Fibroblast of the conjunctiva (primary cell): ENCODE measurements around the gene DES.
"Not testable (repeated sequence)": the region's sequence is repeated elsewhere in the genome, so short reads cannot be mapped to it uniquely, and the experiment has no call there.

Experiments
- DNase-seq: peaks from one replicate; pipeline ENCODE4 v3.0.0-alpha.2; 2010; ENCODE audit warnings: low read depth

The DES gene

GRCh38 chr2:219399716-219400478, 18.3 kb upstream of the DES start:
- DNase-seq, result no peak

GRCh38 chr2:219400562-219400961, 17.6 kb upstream of the DES start:
- no peak for DNase-seq

DNA sequence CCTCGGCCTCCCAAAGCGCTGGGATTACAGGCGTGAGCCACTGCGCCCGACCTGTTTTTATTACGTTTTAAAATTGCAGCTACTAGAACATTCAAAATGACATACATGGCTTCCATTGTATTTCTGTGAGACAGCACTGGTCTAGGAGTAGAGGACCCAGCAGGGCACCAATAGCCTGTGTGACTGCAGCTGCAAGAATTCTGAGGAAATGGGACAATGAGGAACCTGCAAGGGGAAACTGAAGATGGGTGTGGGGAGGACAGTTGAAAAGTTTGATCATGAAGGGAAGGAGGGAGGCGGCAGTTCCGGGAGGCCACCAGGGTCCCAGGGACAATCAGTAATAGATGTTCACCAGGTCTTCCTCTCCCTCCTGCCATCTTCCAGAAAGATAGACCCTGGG, 16.6 kb upstream of the DES start:
- no peak for DNase-seq

DNA sequence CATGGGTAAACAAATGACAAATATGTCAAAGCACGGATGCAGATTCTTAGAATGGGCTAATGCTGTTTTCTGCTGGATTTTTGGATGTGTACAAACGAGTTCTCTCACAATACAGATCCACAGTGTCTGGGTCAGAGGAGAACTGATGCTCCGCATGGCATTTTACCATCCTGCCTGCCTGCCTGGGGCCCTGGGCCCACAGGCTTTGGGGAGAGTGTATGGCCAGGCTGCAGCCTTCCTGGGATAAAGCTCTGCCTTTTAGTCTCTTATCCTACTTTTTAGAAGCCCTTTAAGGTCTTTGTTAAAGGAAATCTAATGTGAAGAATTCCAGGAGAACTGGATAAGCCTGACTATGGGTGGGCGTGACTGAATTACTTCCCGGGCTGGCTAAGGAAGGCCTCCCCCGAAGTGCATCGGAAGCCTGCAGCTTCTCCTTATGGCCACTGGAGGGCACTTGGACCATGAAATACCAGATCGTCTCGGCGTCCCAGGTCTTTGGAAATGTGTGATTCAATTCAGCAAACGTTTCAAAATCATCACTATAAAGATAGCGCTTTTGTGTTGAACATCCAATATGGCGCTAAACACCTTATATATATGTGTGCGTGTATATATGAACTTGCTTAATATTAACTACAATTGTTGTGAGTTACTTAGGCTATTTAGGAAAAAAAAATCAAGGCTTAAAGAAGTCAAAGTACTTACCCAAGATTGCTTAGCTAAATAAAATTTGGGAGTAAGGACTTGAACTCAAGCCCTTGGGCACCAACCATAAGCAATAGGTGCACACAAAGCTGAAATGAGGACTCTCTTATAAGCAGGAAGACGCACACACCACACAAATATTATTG, 15.3 kb upstream of the DES start:
- DNase-seq, result peak; percentile 79

DNA sequence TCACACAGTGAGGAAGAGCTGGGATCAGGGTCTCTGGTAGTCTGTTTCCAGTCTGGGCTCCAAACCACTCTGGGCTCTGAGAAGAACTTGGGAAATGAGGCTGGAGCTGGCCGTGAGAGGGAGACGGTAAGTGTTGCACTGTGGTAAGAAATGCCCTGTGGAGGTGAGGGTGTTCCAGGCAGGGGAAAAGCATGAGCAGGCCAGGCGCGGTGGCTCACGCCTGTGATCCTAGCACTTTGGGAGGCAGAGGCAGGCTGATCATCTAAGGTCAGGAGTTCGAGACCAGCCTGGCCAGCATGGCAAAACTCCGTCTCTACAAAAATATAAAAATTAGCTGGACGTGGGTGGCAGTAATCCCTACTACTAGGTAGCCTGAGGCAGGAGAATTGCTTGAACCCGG, 14.3 kb upstream of the DES start:
- no peak for DNase-seq

DNA sequence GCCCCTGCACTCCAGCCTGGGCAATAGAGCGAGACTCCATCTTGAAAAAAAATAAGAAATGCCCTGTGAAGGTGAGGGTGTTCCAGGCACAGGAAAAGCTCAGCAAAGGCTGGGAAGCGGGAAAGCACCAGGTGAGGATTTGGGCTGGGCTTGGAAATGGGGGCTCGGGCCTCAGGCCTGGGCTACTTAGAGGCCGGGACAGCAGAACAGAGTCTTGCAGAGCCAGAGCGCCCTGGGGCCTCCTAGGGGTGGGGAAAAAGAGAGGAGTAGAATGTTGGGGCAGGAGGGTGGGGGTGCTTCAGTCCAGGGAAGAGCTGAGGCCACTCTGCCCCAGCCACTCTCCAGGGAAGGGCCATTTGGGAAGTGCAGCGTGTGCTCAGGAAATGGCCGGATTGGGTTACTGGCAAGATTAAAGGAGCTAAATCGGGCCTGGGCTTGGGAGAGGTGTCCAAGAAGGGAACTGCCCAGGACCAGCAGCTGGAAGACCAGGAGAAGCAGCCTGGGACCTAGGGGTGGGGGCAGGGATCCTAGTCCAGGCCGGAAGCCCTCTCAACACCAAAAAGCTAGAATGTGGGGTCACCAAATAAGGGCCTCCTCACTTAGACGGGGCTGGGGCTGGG, 13.8 kb upstream of the DES start:
- DNase-seq, result no peak

GRCh38 chr2:219404954-219405353, 13.2 kb upstream of the DES start:
- no peak for DNase-seq

DNA sequence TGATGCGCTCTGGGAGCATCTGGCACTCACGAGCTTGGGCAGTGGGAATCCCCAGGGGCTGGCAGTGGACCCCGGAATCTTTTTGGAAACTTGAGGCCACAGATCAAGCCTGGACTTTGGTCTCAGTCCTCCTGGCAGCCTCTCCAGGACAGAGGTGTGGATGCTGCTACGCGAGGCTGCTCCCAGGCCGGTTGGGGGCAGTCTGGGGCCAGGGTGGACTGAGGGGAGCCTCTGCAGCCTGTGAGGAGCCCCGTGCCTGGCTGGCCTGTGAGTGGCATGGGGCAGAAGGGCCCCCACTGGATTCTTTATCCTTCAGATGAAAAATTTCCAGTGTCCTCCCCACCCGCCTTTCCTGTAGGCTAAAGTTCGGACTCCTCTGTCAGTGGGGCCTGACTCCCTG, 12.7 kb upstream of the DES start:
- DNase-seq, result no peak

DNA sequence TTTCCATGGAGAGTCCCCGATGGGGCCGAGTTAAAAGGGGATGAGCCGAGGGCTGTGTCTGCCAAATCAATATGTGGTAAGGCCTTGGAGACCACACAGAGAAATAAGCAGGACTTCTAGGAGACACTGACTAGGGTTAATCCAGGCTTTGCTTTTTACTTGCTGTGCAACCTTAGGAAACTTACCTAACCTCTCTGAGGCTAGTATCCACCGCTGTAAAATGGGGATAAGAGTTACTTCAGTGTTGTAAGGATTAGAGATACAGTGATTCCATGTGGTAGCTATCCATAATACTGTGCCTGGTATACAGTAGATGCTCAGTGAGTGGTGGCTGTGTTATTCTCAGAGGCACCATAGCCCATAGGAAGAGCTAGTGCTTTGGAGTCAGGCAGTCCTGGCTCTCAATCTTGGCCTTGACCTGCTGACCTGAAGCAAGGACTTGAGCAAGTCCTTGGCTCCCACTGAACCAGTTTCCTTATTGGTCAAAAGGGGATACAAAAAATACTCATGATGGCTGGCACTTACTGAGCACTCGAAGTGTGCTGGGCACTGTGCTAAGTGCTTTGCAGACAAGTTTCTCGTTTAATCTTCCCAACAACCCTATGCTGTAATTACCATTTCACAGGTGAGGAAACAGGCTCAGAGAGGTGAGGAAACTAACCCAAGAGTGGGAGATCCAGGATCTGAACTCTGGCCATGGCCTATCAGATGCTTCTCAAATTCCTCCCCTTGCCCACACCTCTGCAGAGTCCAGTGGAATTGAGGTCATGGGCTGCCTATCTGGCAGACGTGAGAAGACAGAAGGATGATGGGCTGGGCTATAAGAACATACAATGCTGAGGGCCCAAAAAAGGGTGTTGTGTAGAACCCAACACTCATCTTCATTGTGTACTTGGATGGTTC, 12.0 kb upstream of the DES start:
- no peak for DNase-seq

DNA sequence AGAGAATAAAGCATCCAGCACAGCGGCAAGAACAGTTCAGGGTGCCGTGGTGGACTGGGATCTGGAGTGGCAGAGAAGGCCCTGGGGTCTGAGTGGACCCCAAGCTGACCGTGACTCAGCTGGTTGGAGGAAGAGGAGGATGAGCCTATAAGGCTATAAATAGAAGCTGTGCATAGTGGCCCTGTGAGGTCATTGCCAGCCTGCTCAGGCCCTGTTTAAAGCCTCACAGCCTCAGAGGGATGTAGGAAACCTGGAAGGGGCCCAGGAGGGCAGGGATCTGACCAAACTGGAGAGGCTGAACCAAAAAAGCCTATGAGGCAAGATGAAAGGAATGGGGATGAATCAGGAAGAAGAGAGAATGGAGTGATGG, 11.3 kb upstream of the DES start:
- DNase-seq, result peak; percentile 81

DNA sequence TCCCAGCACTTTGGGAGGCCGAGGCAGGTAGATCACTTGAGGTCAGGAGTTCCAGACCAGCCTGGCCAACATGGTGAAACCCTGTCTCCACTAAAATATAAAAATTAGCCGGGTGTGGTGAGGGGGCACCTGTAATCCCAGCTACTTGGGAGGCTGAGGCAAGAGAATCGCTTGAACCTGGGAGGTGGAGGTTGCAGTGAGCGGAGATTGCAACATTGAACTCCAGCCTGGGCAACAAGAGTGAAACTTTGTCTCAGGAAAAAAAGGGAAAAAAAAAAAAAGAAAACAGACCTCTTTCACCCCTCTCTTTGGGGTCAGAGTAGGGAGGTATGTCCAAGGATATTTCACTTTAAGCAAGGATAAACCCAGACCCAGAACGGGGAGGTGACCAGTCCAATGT, 10.8 kb upstream of the DES start:
- DNase-seq, result not testable (repeated sequence)

DNA sequence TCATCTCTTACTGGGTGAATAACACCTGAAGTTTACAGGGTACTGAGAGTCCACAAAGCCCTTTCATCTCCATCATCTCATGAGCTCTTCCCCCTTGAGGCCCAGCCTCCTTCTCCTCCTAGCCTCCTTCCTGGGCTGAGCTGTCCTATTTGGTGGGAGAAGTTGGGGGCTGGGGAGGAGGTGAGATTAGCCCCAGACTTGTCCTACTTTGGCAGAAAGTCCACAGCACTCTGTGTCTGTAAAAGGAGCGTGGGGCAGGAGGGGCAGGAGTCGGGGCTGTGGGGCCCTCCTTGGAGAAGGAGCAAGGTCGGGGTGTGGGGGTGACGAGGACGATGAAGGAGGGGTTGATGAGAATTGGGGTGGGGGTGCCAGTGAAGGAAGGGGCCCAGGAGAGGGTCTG, 10.0 kb upstream of the DES start:
- no peak for DNase-seq

DNA sequence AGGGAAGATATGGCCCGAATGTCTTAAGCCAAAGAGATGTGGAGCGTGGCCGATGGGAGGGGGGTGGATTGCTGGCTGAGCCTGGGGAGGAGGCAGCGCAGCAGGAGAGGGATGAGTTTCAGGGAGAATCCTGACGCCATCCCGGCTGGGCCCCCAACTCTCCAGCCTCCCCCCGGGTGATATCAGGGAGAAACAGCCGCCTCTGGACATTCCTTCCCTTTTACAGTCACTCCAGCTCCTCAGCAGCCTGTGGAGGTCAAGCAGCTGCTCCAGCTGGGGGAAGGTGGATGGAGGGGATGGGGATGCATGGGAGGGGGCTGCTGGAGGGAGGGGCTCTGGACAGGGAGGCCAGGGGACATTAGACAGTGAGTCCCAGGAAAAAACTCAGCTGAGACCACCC, 9.5 kb upstream of the DES start:
- no peak for DNase-seq

- DNase-seq, result no peak
These were observed 8.6 kb upstream of the DES start for GRCh38 chr2:219409619-219410018.

DNA sequence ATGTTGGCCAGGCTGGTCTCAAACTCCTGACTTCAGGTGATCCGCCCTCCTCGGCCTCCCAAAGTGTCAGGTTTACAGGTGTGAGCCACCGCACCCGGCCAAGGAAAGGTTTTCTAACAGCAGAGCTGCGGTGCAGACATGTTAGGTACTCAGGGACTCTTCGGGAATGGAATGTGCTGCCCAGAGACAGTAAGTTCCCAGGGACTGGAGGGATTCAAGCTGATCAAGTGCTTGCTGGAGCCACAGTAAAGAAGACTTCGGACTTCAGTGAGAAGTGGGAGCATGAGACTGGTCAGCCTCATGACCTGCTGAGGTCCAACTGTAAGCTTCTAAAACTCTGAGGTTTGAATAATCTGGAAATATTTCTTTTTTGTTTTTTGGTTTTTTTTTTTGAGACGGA, 7.8 kb upstream of the DES start:
- DNase-seq, result no peak

DNA sequence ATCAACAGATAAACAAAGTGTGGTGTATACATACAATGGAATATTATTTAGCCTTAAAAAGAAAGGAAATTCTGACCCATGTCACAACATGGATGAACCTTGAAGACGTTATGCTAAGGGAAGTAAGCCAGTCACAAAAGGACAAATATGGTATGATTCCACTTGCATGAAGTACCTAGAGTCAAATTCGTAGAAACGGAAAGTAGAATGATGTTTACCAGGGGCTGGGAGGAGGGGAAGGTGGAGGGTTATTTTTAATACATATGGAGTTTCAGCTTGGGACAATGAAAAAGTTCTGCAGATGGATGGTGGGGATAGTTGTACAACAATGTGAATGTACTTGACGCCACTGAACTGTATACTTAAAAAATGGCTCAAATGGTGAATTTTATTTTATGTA, 3.3 kb upstream of the DES start:
- DNase-seq, result no peak

GRCh38 chr2:219415580-219416234, 2.5 kb upstream of the DES start:
- no peak for DNase-seq

- DNase-seq, result no peak
These were observed 2.0 kb upstream of the DES start for GRCh38 chr2:219416235-219416602.

DNA sequence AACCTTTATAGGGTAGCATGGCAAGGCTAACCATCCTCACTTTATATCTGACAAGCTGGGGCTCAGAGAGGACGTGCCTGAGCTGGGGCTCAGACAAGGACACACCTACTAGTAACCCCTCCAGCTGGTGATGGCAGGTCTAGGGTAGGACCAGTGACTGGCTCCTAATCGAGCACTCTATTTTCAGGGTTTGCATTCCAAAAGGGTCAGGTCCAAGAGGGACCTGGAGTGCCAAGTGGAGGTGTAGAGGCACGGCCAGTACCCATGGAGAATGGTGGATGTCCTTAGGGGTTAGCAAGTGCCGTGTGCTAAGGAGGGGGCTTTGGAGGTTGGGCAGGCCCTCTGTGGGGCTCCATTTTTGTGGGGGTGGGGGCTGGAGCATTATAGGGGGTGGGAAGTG, 1.2 kb upstream of the DES start:
- no peak for DNase-seq

GRCh38 chr2:219417374-219417773, 803 bp upstream of the DES start:
- no peak for DNase-seq

DNA sequence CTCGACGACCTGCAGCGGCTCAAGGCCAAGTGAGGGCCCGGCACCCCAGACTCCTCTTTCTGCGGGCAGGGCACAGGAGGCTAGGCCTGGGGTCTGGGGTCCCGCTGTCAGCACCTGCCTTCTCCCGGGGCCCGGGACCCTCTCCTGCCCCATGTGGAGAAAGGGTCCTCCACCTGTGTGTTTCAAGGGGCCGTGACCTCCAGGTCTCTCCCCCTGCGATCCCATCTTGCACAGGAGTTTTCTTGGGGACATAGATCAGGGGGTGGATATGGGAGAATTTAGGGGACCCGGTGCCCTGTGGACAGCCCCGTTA, 791 bp downstream of the DES start:
- DNase-seq, result no peak
